ENCODE data around the gene HSD17B1.

Gene HSD17B1

GRCh38 chr17:42566215-42566882 is 13.6 kb downstream of the HSD17B1 start:
- peak overlapping the region; percentile 96 to 99 for H3K4me3 ChIP-seq (replicated peaks in 1 of 2; ENCODE audit: low read depth in 2 of 2, low read length in 2 of 2)
- no peak for TF ChIP-seq CTCF (IDR thresholded peaks at IDR 0.05; ENCODE audit: low read depth, low read length)
- no peak for DNase-seq (ENCODE audit: low read depth in 2 of 2)

GRCh38 chr17:42566883-42567573 is 14.3 kb downstream of the HSD17B1 start, which contains the start of gene MLX:
MLX (plus strand) TSS chr17:42567100; CDS start chr17:42567125, 25 bp downstream.
- TF ChIP-seq CTCF (IDR thresholded peaks at IDR 0.05; ENCODE audit: low read depth, low read length): no peak
- DNase-seq (ENCODE audit: low read depth in 2 of 2): peak; percentile 91 to 94
- peak within 1 kb of the TSS; percentile 96 to 99 for H3K4me3 ChIP-seq (replicated peaks in 1 of 2; ENCODE audit: low read depth in 2 of 2, low read length in 2 of 2)

- TF ChIP-seq CTCF (IDR thresholded peaks at IDR 0.05; ENCODE audit: low read depth, low read length): no peak
- DNase-seq (ENCODE audit: low read depth in 2 of 2): no peak
- no peak overlapping the region for H3K4me3 ChIP-seq (replicated peaks in 1 of 2; ENCODE audit: low read depth in 2 of 2, low read length in 2 of 2)
These were observed 15.8 kb downstream of the HSD17B1 start for GRCh38 chr17:42568341-42569111.

GRCh38 chr17:42571435-42572225 is 18.9 kb downstream of the HSD17B1 start:
- no peak for TF ChIP-seq CTCF (IDR thresholded peaks at IDR 0.05; ENCODE audit: low read depth, low read length)
- H3K4me3 ChIP-seq (replicated peaks in 1 of 2; ENCODE audit: low read depth in 2 of 2, low read length in 2 of 2): no peak overlapping the region
- no peak for DNase-seq (ENCODE audit: low read depth in 2 of 2)

GRCh38 chr17:42573095-42573494 is 20.4 kb downstream of the HSD17B1 start:
- TF ChIP-seq CTCF (IDR thresholded peaks at IDR 0.05; ENCODE audit: low read depth, low read length): no peak
- H3K4me3 ChIP-seq (replicated peaks in 1 of 2; ENCODE audit: low read depth in 2 of 2, low read length in 2 of 2): no peak overlapping the region
- DNase-seq (ENCODE audit: low read depth in 2 of 2): no peak

GRCh38 chr17:42574463-42574862 is 21.7 kb downstream of the HSD17B1 start:
- TF ChIP-seq CTCF (IDR thresholded peaks at IDR 0.05; ENCODE audit: low read depth, low read length): no peak
- no peak overlapping the region for H3K4me3 ChIP-seq (replicated peaks in 1 of 2; ENCODE audit: low read depth in 2 of 2, low read length in 2 of 2)
- no peak for DNase-seq (ENCODE audit: low read depth in 2 of 2)
